A549 (cell line): ENCODE data around the gene NSMF. TPM values are rescaled to one million over a fixed set of nuclear protein-coding genes. Genes with fewer than 3 reads are reported as not detected.

Source experiments
- ATAC-seq, 2 experiments: fragments of 200-7000 bp in 1 of 2; fragments of >200 bp in 1 of 2; cut with Nextera tagmentation in 1 of 2; cut with Tn5 transposase in 1 of 2; 3 replicates each; pipeline versions ENCODE4 v1.8.0 to v1.9.1; 2018 to 2020; ENCODE audit warnings: mild to moderate bottlenecking in 1 of 2, moderate library complexity in 1 of 2
- CTCF ChIA-PET: fragments of 300-600 bp; sonication (Branson Sonifier 250); formaldehyde crosslinking; extraction: SDS; loops from one replicate; lab custom pipeline; 2021; ENCODE audit warnings: antibody characterized with exemption, inconsistent platforms; lab: Yijun Ruan, JAX
- POLR2A ChIA-PET: fragments of 350-600 bp; formaldehyde crosslinking; extraction: SDS; loops from one replicate; lab custom pipeline; 2021; ENCODE audit warnings: antibody characterized with exemption, inconsistent platforms; lab: Yijun Ruan, JAX
- DNase-seq, 2 experiments: peaks; one replicate each; pipeline versions ENCODE4 v3.0.0 to v3.0.0-alpha.2; 2011 to 2016; ENCODE audit warnings: low read depth in 1 of 2, low spot score in 1 of 2
- FAIRE-seq: peaks from 2 replicates; lab custom pipeline; 2011; peaks lifted over from hg19 to GRCh38; lab: Jason Lieb, UNC
- H3K27ac ChIP-seq, 2 experiments: fragments of >200 bp; sonication (Bioruptor Twin); formaldehyde crosslinking; 3 replicates each; pipeline ENCODE4 v1.5.1; 2016 to 2017
- H3K4me1 ChIP-seq: fragments of >200 bp; sonication (Bioruptor Twin); formaldehyde crosslinking; 3 replicates; pipeline ENCODE4 v1.6.1; 2016
- H3K4me2 ChIP-seq: fragments of >200 bp; sonication (Bioruptor Twin); formaldehyde crosslinking; 3 replicates; pipeline ENCODE4 v1.6.1; 2016
- H3K4me3 ChIP-seq: fragments of >200 bp; sonication (Bioruptor Twin); formaldehyde crosslinking; 3 replicates; pipeline ENCODE4 v1.5.1; 2016
- H3K9me3 ChIP-seq: fragments of >200 bp; sonication (Bioruptor Twin); formaldehyde crosslinking; 3 replicates; pipeline ENCODE4 v1.6.1; 2016
- BHLHE40 ChIP-seq: IDR thresholded peaks from 2 replicates; pipeline ENCODE4 v1.6.1; 2012; ENCODE audit warnings: low read depth, low read length, inconsistent platforms
- CBX2 ChIP-seq: fragments of 200-600 bp; sonication (generic); IDR thresholded peaks from 2 replicates; pipeline ENCODE4 v1.6.1; 2016; ENCODE audit warnings: low read depth, mild to moderate bottlenecking, borderline replicate concordance
- CBX8 ChIP-seq: fragments of 200-600 bp; sonication (generic); IDR thresholded peaks from 2 replicates; pipeline ENCODE4 v1.6.1; 2016
- CHD4 ChIP-seq: fragments of 200-600 bp; sonication (generic); IDR thresholded peaks from 2 replicates; pipeline ENCODE4 v1.6.1; 2016; ENCODE audit warnings: antibody characterized with exemption, mild to moderate bottlenecking, borderline replicate concordance
- CTCF ChIP-seq: fragments of >200 bp; sonication (Bioruptor Twin); formaldehyde crosslinking; IDR thresholded peaks from 3 replicates; pipeline ENCODE4 v1.5.1; 2016
- EHF ChIP-seq: fragments of 250-450 bp; sonication (Bioruptor Pico); IDR thresholded peaks from 2 replicates; pipeline ENCODE4 v1.5.0; 2020; ENCODE audit warnings: mild to moderate bottlenecking
- EHMT2 ChIP-seq: fragments of 200-600 bp; sonication (generic); IDR thresholded peaks from 2 replicates; pipeline ENCODE4 v1.6.1; 2016; ENCODE audit warnings: antibody characterized with exemption, low read depth, mild to moderate bottlenecking, moderate library complexity
- EP300 ChIP-seq, 2 experiments: fragments of >200 bp; sonication (Bioruptor Twin); formaldehyde crosslinking; IDR thresholded peaks; 2 replicates in 1 of 2; 3 replicates in 1 of 2; pipeline ENCODE4 v1.6.1; 2016 to 2017
- ESRRA ChIP-seq: fragments of 150-350 bp; IDR thresholded peaks from 2 replicates; pipeline ENCODE4 v1.6.1; 2014; ENCODE audit warnings: mild to moderate bottlenecking, low read length, borderline replicate concordance
- FOSL2 ChIP-seq, 2 experiments: fragments of 450-650 bp in 1 of 2; fragments of >200 bp in 1 of 2; sonication (Bioruptor Twin) in 1 of 2; formaldehyde crosslinking; IDR thresholded peaks; 2 replicates each; pipeline versions ENCODE4 v1.5.0 to v1.6.1; 2016 to 2020; ENCODE audit warnings: mild to moderate bottlenecking in 1 of 2, moderate library complexity in 1 of 2
- FOXS1 ChIP-seq: fragments of 250-450 bp; sonication (Bioruptor Pico); IDR thresholded peaks from 2 replicates; pipeline ENCODE4 v1.5.0; 2020; ENCODE audit warnings: mild to moderate bottlenecking, moderate library complexity
- HDAC2 ChIP-seq: fragments of 200-600 bp; sonication (generic); IDR thresholded peaks from 2 replicates; pipeline ENCODE4 v1.6.1; 2016
- HMGXB4 ChIP-seq: fragments of 250-450 bp; sonication (Bioruptor Pico); IDR thresholded peaks from 2 replicates; pipeline ENCODE4 v1.5.0; 2021; ENCODE audit warnings: mild to moderate bottlenecking, moderate library complexity, borderline replicate concordance
- HOXA7 ChIP-seq: fragments of 250-450 bp; sonication (Bioruptor Pico); IDR thresholded peaks from 2 replicates; pipeline ENCODE4 v1.5.0; 2020; ENCODE audit warnings: mild to moderate bottlenecking, moderate library complexity
- HOXB5 ChIP-seq: fragments of 250-450 bp; sonication (Bioruptor Pico); IDR thresholded peaks from 2 replicates; pipeline ENCODE4 v1.5.0; 2020; ENCODE audit warnings: mild to moderate bottlenecking, moderate library complexity
- MAZ ChIP-seq: fragments of 150-350 bp; IDR thresholded peaks from 2 replicates; pipeline ENCODE4 v1.6.1; 2014; ENCODE audit warnings: antibody characterized with exemption, low read depth, low read length, borderline replicate concordance
- MYC ChIP-seq: IDR thresholded peaks from 2 replicates; pipeline ENCODE4 v1.6.1; 2012; ENCODE audit warnings: mild to moderate bottlenecking, inconsistent platforms, low read length, improper control_type of control experiment, borderline replicate concordance
- NFE2L2 ChIP-seq: fragments of 150-350 bp; conservative IDR thresholded peaks from 2 replicates; pipeline ENCODE4 v1.6.1; 2014; ENCODE audit warnings: low read length
- NPAS2 ChIP-seq: fragments of 250-450 bp; sonication (Bioruptor Pico); IDR thresholded peaks from 2 replicates; pipeline ENCODE4 v1.8.0; 2022; ENCODE audit warnings: mild to moderate bottlenecking, moderate library complexity, borderline replicate concordance
- NR3C1 ChIP-seq: fragments of >200 bp; sonication (Bioruptor Twin); formaldehyde crosslinking; IDR thresholded peaks from 3 replicates; pipeline ENCODE4 v1.6.1; 2017
- PBX3 ChIP-seq: IDR thresholded peaks from 2 replicates; pipeline ENCODE4 v1.6.1; 2012
- PHF8 ChIP-seq: fragments of 200-600 bp; sonication (generic); IDR thresholded peaks from 2 replicates; pipeline ENCODE4 v1.6.1; 2016; ENCODE audit warnings: low read depth, mild to moderate bottlenecking, antibody characterized with exemption, moderate library complexity, borderline replicate concordance
- POLR2A ChIP-seq: IDR thresholded peaks from 2 replicates; pipeline ENCODE4 v1.6.1; 2012; ENCODE audit warnings: mild to moderate bottlenecking, low read length
- RAD21 ChIP-seq, 2 experiments: fragments of >200 bp in 1 of 2; sonication (Bioruptor Twin) in 1 of 2; formaldehyde crosslinking in 1 of 2; IDR thresholded peaks in 1 of 2; conservative IDR thresholded peaks in 1 of 2; 2 replicates in 1 of 2; 3 replicates in 1 of 2; pipeline ENCODE4 v1.6.1; 2012 to 2018; ENCODE audit warnings: inconsistent platforms in 1 of 2
- RARB ChIP-seq: fragments of 250-450 bp; sonication (Bioruptor Pico); IDR thresholded peaks from 2 replicates; pipeline ENCODE4 v1.8.0; 2021; ENCODE audit warnings: mild to moderate bottlenecking, moderate library complexity
- RCOR1 ChIP-seq: fragments of 150-350 bp; IDR thresholded peaks from 2 replicates; pipeline ENCODE4 v1.6.1; 2014; ENCODE audit warnings: antibody characterized with exemption, low read length, low read depth
- RNF2 ChIP-seq: fragments of 200-600 bp; sonication (generic); IDR thresholded peaks from 2 replicates; pipeline ENCODE4 v1.6.1; 2016; ENCODE audit warnings: low read depth, mild to moderate bottlenecking, antibody characterized with exemption, moderate library complexity, borderline replicate concordance
- SREBF2 ChIP-seq: fragments of 450-650 bp; IDR thresholded peaks from 2 replicates; pipeline ENCODE4 v1.6.1; 2014; ENCODE audit warnings: mild to moderate bottlenecking, moderate library complexity
- ZC3H11A ChIP-seq: fragments of 450-650 bp; IDR thresholded peaks from 2 replicates; pipeline ENCODE4 v1.6.1; 2014; ENCODE audit warnings: antibody characterized with exemption, mild to moderate bottlenecking
- ZFP36 ChIP-seq: fragments of 450-650 bp; IDR thresholded peaks from 2 replicates; pipeline ENCODE4 v1.6.1; 2014; ENCODE audit warnings: borderline replicate concordance; ENCODE audit not compliant: partially characterized antibody
- ZNF302 ChIP-seq: fragments of 250-450 bp; sonication (Bioruptor Pico); IDR thresholded peaks from 2 replicates; pipeline ENCODE4 v1.9.0; 2021; ENCODE audit warnings: inconsistent platforms, mild to moderate bottlenecking, moderate library complexity
- ZSCAN20 ChIP-seq: fragments of 250-450 bp; sonication (Bioruptor Pico); IDR thresholded peaks from 2 replicates; pipeline ENCODE4 v1.8.0; 2022; ENCODE audit warnings: mild to moderate bottlenecking, moderate library complexity
- WGBS: methylation state at CpG from one replicate; pipeline ENCODE4 v1.1.6; 2017; ENCODE audit errors: missing lambda C conversion rate; 5-methylcytosine and 5-hydroxymethylcytosine counted together
- polyA minus RNA-seq: library from RNA; depleted of rRNA, polyadenylated mRNA; stranded (reverse); fragments of >200 nt; gene quantifications from 2 replicates; pipeline ENCODE4 v1.2.3, GENCODE V29; 2011; rRNA and poly(A)+ RNA removed
- polyA plus RNA-seq, 4 experiments: library from polyadenylated mRNA; depleted of rRNA in 3 of 4; stranded (reverse); fragments of >200 nt; fragmentation: RNase III in 1 of 4; extraction: RNeasy Plus Mini Kit Qiagen cat#74134 plus additional on column Dnase treatment in 1 of 4; gene quantifications; 2 replicates in 3 of 4; 3 replicates in 1 of 4; pipeline ENCODE4 v1.2.3, GENCODE V29; 2011 to 2017
- TF ChIP-seq, protein P1 (sequence below): fragments of 150-350 bp; IDR thresholded peaks from 2 replicates; pipeline ENCODE4 v1.6.1; 2014; ENCODE audit warnings: low read depth, mild to moderate bottlenecking, low read length
- TF ChIP-seq, protein P2 (sequence below): fragments of >200 bp; sonication (Bioruptor Twin); formaldehyde crosslinking; IDR thresholded peaks from 3 replicates; pipeline ENCODE4 v1.6.1; 2016

The NSMF gene
- 16.0 and 20.0 TPM in 2 replicates for polyA plus RNA-seq (2011; rRNA removed)
- 33.6 and 46.9 TPM in 2 replicates for polyA plus RNA-seq (2012; cell fraction: cytosol; rRNA removed)
- polyA plus RNA-seq (2012; cell fraction: nucleus; rRNA removed) = 116 and 143 TPM in 2 replicates
- 29.2 to 35.0 TPM (median 33.0 TPM) in 3 replicates for polyA plus RNA-seq (2017; fragmentation: RNase III; extraction: RNeasy Plus Mini Kit Qiagen cat#74134 plus additional on column Dnase treatment)
- polyA minus RNA-seq = 21.3 and 25.0 TPM in 2 replicates

DNA sequence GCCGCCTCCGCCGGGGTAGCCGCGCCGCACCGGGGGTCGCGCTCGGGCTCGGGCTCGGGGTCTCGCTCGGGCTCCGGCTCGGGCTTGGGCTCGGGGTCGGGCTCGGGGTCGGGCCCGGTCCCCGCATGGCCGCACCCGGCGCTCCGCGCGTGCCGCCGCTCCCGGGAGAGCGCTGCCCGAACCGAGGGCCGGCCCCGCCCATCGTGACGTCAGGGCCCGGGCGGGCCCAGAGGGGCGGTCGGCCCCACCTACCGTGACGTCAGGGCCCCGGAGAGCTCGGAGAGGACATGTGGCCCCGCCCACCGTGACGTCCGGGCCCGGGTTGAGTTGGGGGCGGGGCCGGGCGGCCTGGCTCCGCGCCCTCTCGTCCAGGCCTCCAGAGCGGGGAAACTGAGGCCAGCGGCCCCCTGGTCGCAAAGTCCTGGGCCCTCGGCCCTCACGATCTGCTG lies at the start of gene NSMF:
Gene NSMF (minus strand): TSS at position 183 of the 449 bp plus-strand sequence. CDS start 232 bp downstream, outside the sequence.
- POLR2A ChIA-PET = interaction anchor here (0.6 to 1.0 kb wide), 6 partner anchors 14 to 182 kb away, joined by 3 to 7 read pairs (median 4); partner anchors contain the start of genes EXD3, NOXA1, NRARP and TOR4A
- H3K4me1 ChIP-seq = peaks cover 38% of the 10 kb centered on the region
- H3K4me2 ChIP-seq = peak within 1 kb of the TSS; percentile 99
- peak within 1 kb of the TSS; percentile 83 for H3K4me3 ChIP-seq
- H3K9me3 ChIP-seq = no peaks in the 10 kb centered on the region
- peak; percentile 59 to 67 for ATAC-seq
- H3K27ac ChIP-seq = peak within 1 kb of the TSS; percentile 89 to 93
- DNase-seq = peak; percentile 91 to 99
- 0% methylated on average over 6 of the region's 62 CpGs for WGBS
- no peak for FAIRE-seq
- CTCF ChIA-PET = interaction anchor here (0.6 to 1.7 kb wide), 5 partner anchors 11 to 47 kb away, joined by 3 to 4 read pairs (median 3); no protein-coding TSS in a partner anchor
- TF ChIP-seq RCOR1 (no peak), CTCF (no peak), FOSL2 (IDR thresholded peaks at IDR 0.05) (no peak), FOSL2 (CRISPR knock-in tag; IDR thresholded peaks at IDR 0.05) (peak; percentile 34; the same call in 1 of the 2 replicates), EHF (CRISPR knock-in tag) (no peak), RNF2 (no peak), ZC3H11A (no peak), NPAS2 (no peak), ZFP36 (no peak), ZSCAN20 (CRISPR knock-in tag) (0 out of 2 replicates have a peak, but pooled peaks have one; percentile 42), HDAC2 (no peak), NR3C1 (no peak), PHF8 (no peak), RARB (CRISPR knock-in tag) (no peak), FOXS1 (CRISPR knock-in tag) (no peak), CBX8 (no peak), CHD4 (no peak), SREBF2 (no peak), RAD21 (conservative IDR thresholded peaks at IDR 0.05 in 1 of 2, IDR thresholded peaks at IDR 0.05 in 1 of 2) (no peak), NFE2L2 (no peak), HOXA7 (CRISPR knock-in tag) (no peak), MAZ (no peak), ESRRA (no peak), EHMT2 (no peak), CBX2 (no peak), BHLHE40 (no peak), MYC (no peak), POLR2A (peak; percentile 84), HOXB5 (no peak), HMGXB4 (CRISPR knock-in tag) (no peak), ZNF302 (CRISPR knock-in tag) (no peak), PBX3 (no peak), EP300 (IDR thresholded peaks at IDR 0.05) (no peak)
- TF ChIP-seq, protein P1, sequence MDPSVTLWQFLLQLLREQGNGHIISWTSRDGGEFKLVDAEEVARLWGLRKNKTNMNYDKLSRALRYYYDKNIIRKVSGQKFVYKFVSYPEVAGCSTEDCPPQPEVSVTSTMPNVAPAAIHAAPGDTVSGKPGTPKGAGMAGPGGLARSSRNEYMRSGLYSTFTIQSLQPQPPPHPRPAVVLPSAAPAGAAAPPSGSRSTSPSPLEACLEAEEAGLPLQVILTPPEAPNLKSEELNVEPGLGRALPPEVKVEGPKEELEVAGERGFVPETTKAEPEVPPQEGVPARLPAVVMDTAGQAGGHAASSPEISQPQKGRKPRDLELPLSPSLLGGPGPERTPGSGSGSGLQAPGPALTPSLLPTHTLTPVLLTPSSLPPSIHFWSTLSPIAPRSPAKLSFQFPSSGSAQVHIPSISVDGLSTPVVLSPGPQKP = no peak
- TF ChIP-seq, protein P2, sequence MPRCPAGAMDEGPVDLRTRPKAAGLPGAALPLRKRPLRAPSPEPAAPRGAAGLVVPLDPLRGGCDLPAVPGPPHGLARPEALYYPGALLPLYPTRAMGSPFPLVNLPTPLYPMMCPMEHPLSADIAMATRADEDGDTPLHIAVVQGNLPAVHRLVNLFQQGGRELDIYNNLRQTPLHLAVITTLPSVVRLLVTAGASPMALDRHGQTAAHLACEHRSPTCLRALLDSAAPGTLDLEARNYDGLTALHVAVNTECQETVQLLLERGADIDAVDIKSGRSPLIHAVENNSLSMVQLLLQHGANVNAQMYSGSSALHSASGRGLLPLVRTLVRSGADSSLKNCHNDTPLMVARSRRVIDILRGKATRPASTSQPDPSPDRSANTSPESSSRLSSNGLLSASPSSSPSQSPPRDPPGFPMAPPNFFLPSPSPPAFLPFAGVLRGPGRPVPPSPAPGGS = peak; percentile 69; the same call in 2 of the 3 replicates
